ENCODE measurements around the gene CYCS. TPM values are rescaled to one million over a fixed set of nuclear protein-coding genes. Genes with fewer than 3 reads are reported as not detected.

Gene CYCS
- total and polyA plus RNA-seq, 2 experiments from 2014 or later: 91.3 to 155 TPM

DNA sequence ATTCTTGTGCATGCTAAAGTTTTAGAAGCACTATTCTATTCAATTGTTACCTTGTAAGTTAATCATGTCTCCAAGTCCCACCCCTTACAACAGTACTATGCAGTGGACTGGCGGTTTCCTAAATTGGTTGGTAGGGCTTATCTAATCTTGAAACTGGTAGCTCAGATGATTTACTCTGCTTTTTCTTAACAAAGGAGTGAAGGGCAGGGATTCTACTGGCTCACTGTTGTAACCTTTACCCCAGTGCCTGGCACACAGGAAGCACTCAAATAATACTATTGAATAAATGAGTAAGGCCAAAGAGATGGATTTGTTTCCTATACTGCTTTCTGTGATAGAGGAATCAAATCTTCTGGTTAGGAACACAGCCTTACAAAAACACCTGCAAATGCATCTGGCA is 46.0 kb upstream of the CYCS start:
- Histone ChIP-seq H3K9me2 (replicated peaks; ENCODE audit: insufficient read depth) (no peaks in the 10 kb centered on the region), H3K36me3 (replicated peaks; ENCODE audit: insufficient read depth, low read depth) (no peaks in the 10 kb centered on the region), H3K4me2 (no peak overlapping the region), H3K4me3 (no peak overlapping the region), H3K4me1 (ENCODE audit: insufficient read depth) (peaks cover 11% of the 10 kb centered on the region), H3K27me3 (no peaks in the 10 kb centered on the region), H4K20me1 (ENCODE audit: insufficient read depth, poor library complexity, severe bottlenecking) (no peaks in the 10 kb centered on the region), H3K27ac (peak overlapping the region; percentile 6), H3K9me3 (ENCODE audit: low read depth) (no peaks in the 10 kb centered on the region), H3K79me2 (no peaks in the 10 kb centered on the region), H2AFZ (no peak overlapping the region)
- TF ChIP-seq EZH2phosphoT487 (IDR thresholded peaks at IDR 0.05; ENCODE audit: low read depth, severe bottlenecking, unreplicated experiment) (no peak), EZH2 (IDR thresholded peaks at IDR 0.05; ENCODE audit: borderline replicate concordance) (no peak)
- TF ChIP-seq, protein P1, sequence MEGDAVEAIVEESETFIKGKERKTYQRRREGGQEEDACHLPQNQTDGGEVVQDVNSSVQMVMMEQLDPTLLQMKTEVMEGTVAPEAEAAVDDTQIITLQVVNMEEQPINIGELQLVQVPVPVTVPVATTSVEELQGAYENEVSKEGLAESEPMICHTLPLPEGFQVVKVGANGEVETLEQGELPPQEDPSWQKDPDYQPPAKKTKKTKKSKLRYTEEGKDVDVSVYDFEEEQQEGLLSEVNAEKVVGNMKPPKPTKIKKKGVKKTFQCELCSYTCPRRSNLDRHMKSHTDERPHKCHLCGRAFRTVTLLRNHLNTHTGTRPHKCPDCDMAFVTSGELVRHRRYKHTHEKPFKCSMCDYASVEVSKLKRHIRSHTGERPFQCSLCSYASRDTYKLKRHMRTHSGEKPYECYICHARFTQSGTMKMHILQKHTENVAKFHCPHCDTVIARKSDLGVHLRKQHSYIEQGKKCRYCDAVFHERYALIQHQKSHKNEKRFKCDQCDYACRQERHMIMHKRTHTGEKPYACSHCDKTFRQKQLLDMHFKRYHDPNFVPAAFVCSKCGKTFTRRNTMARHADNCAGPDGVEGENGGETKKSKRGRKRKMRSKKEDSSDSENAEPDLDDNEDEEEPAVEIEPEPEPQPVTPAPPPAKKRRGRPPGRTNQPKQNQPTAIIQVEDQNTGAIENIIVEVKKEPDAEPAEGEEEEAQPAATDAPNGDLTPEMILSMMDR (IDR thresholded peaks at IDR 0.05; ENCODE audit: poor library complexity): no peak
- WGBS (ENCODE audit: low lambda C conversion rate, missing lambda C conversion rate): 88% methylated on average over 1 of the region's 1 CpG
- DNase-seq (ENCODE audit: low spot score): no peak

DNA sequence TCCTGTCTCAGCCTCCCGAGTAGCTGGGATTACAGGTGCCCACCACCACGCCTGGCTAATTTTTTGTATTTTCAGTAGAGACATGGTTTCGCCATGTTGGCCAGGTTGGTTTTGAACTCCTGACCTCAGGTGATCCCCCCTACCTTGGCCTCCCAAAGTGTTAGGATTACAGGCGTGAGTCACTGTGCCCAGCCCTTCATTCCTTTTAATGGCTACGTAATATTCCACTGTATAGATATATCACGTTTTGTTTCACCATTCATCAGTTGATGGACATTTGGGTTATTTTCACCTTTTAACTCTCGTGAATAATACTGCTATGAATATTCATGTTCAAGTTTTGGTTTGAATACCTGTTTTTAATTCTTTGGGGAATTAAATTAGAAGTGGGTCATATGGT is 44.6 kb upstream of the CYCS start:
- DNase-seq (ENCODE audit: low spot score): no peak
- Histone ChIP-seq H3K27me3 (no peaks in the 10 kb centered on the region), H3K4me1 (ENCODE audit: insufficient read depth) (peaks cover 11% of the 10 kb centered on the region), H3K9me2 (replicated peaks; ENCODE audit: insufficient read depth) (no peaks in the 10 kb centered on the region), H2AFZ (no peak overlapping the region), H3K4me2 (no peak overlapping the region), H3K36me3 (replicated peaks; ENCODE audit: insufficient read depth, low read depth) (no peaks in the 10 kb centered on the region), H3K4me3 (no peak overlapping the region), H3K9me3 (ENCODE audit: low read depth) (no peaks in the 10 kb centered on the region), H3K27ac (no peak overlapping the region), H4K20me1 (ENCODE audit: insufficient read depth, poor library complexity, severe bottlenecking) (no peaks in the 10 kb centered on the region), H3K79me2 (no peaks in the 10 kb centered on the region)
- TF ChIP-seq, protein P1 (IDR thresholded peaks at IDR 0.05; ENCODE audit: poor library complexity): no peak
- TF ChIP-seq EZH2 (IDR thresholded peaks at IDR 0.05; ENCODE audit: borderline replicate concordance): no peak
- no peak for TF ChIP-seq EZH2phosphoT487 (IDR thresholded peaks at IDR 0.05; ENCODE audit: low read depth, severe bottlenecking, unreplicated experiment)
- WGBS (ENCODE audit: low lambda C conversion rate, missing lambda C conversion rate): 95% methylated on average over 7 of the region's 7 CpGs

DNA sequence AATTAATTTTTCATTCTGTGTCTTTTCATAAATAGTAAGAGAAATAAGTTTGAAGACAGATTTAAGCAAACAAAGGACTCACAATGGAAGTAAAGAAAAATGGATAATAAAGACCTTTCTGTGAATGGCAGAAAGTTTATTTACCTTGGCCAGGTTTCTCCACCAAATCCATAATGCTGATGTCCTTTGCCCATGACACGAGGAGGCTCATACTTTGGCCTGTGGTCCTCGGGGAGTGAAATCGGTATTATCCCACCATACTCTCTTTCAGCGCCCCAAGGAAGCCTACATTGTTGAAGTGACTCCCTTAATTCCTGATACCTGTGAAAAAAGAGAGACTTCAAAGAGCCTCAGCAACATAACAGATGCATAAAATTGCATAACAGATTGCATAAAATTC is 43.1 kb upstream of the CYCS start:
- Histone ChIP-seq H3K9me3 (ENCODE audit: low read depth) (no peaks in the 10 kb centered on the region), H3K4me3 (no peak overlapping the region), H3K4me2 (no peak overlapping the region), H4K20me1 (ENCODE audit: insufficient read depth, poor library complexity, severe bottlenecking) (no peaks in the 10 kb centered on the region), H3K27ac (no peak overlapping the region), H3K36me3 (replicated peaks; ENCODE audit: insufficient read depth, low read depth) (no peaks in the 10 kb centered on the region), H3K79me2 (no peaks in the 10 kb centered on the region), H3K4me1 (ENCODE audit: insufficient read depth) (peaks cover 11% of the 10 kb centered on the region), H3K9me2 (replicated peaks; ENCODE audit: insufficient read depth) (no peaks in the 10 kb centered on the region), H3K27me3 (no peaks in the 10 kb centered on the region), H2AFZ (no peak overlapping the region)
- TF ChIP-seq EZH2 (IDR thresholded peaks at IDR 0.05; ENCODE audit: borderline replicate concordance) (no peak), EZH2phosphoT487 (IDR thresholded peaks at IDR 0.05; ENCODE audit: low read depth, severe bottlenecking, unreplicated experiment) (no peak)
- TF ChIP-seq, protein P1 (IDR thresholded peaks at IDR 0.05; ENCODE audit: poor library complexity): no peak
- no peak for DNase-seq (ENCODE audit: low spot score)
- 86% methylated on average over 4 of the region's 4 CpGs for WGBS (ENCODE audit: low lambda C conversion rate, missing lambda C conversion rate)

All from hepatocyte (in vitro differentiated cells).